ENCODE results near the gene EHMT1.

- TF ChIP-seq CTCF (IDR thresholded peaks at IDR 0.05; ENCODE audit: insufficient read depth, low read length) (no peak), GABPA (IDR thresholded peaks at IDR 0.05; ENCODE audit: low read depth) (no peak), POLR2AphosphoS5 (IDR thresholded peaks at IDR 0.05; ENCODE audit: low read depth) (no peak)
Observed at GRCh38 chr9:137757613-137758029, 138.8 kb downstream of the EHMT1 start.
